ENCODE results near the gene CLCF1. TPM values are rescaled to one million over a fixed set of nuclear protein-coding genes. Genes with fewer than 3 reads are reported as not detected.

The CLCF1 gene
- polyA plus RNA-seq, 1 of the 3 experiments (the other 2 are of a cell fraction): 27.0 TPM

DNA sequence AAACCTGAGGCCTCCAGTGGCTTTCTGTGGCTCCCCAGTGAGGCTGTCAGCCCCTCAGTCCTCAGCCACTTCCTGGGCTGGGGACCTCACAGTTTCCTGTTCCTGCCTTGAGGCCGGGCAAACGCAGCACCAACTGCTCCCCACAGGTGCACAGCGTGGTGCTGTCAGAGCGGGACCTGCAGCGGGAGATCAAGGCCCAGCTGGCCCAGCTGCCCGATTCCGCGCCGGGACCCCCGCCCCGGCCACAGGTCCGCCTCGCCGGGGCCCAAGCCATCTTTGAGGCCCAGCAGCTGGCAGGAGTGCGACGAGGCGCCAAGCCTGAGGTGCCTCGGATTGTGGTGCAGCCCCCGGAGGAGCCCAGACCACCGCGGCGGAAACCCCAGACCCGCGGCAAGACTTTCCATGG, 35.9 kb upstream of the CLCF1 start:
- Histone ChIP-seq H3K4me3 (ENCODE audit: low read depth in 2 of 2, low read length in 1 of 2) (no peak overlapping the region), H3K4me1 (ENCODE audit: control insufficient read depth in 1 of 2, insufficient read depth in 2 of 2, low read depth in 1 of 2, low read length in 1 of 2) (no peaks in the 10 kb centered on the region; a peak in 1 of 4 replicates), H4K20me1 (ENCODE audit: insufficient read depth) (no peaks in the 10 kb centered on the region), H3K27me3 (ENCODE audit: insufficient read depth) (no peaks in the 10 kb centered on the region), H3K4me2 (no peak overlapping the region), H2AFZ (ENCODE audit: low read depth) (no peak overlapping the region), H3F3A (replicated peaks; ENCODE audit: insufficient read depth) (no peaks in the 10 kb centered on the region), H3K36me3 (replicated peaks in 1 of 2; ENCODE audit: control insufficient read depth in 1 of 2, insufficient read depth in 2 of 2, low read length in 1 of 2) (no peaks in the 10 kb centered on the region), H3K9ac (no peak overlapping the region), H3K79me2 (ENCODE audit: insufficient read depth) (no peaks in the 10 kb centered on the region), H3K27ac (ENCODE audit: low read depth in 2 of 2, low read length in 1 of 2) (no peak overlapping the region), H3K9me3 (no peaks in the 10 kb centered on the region), H3K9me2 (no peaks in the 10 kb centered on the region)
- WGBS (ENCODE audit: low lambda C conversion rate): 94% methylated on average over 9 of the region's 24 CpGs
- POLR2A ChIA-PET: no interaction called here
- no peak for DNase-seq
- TF ChIP-seq CHD2 (IDR thresholded peaks at IDR 0.05; ENCODE audit: low read length, partially characterized antibody) (no peak), GABPA (IDR thresholded peaks at IDR 0.05; ENCODE audit: low read depth) (no peak), RXRA (IDR thresholded peaks at IDR 0.05; ENCODE audit: borderline replicate concordance, low read depth) (no peak), JUND (IDR thresholded peaks at IDR 0.05) (no peak), MXI1 (IDR thresholded peaks at IDR 0.05; ENCODE audit: low read depth, low read length) (no peak), ELF1 (IDR thresholded peaks at IDR 0.05) (no peak), TEAD4 (IDR thresholded peaks at IDR 0.05; ENCODE audit: borderline replicate concordance, insufficient read depth) (no peak)
- TF ChIP-seq, protein P1, sequence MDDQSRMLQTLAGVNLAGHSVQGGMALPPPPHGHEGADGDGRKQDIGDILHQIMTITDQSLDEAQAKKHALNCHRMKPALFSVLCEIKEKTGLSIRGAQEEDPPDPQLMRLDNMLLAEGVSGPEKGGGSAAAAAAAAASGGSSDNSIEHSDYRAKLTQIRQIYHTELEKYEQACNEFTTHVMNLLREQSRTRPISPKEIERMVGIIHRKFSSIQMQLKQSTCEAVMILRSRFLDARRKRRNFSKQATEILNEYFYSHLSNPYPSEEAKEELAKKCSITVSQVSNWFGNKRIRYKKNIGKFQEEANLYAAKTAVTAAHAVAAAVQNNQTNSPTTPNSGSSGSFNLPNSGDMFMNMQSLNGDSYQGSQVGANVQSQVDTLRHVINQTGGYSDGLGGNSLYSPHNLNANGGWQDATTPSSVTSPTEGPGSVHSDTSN (IDR thresholded peaks at IDR 0.05): no peak
- CTCF ChIA-PET: no interaction called here

- Histone ChIP-seq H3K4me2 (no peak overlapping the region), H3K4me3 (ENCODE audit: low read depth in 2 of 2, low read length in 1 of 2) (no peak overlapping the region), H3K9me2 (no peaks in the 10 kb centered on the region), H3K36me3 (replicated peaks in 1 of 2; ENCODE audit: control insufficient read depth in 1 of 2, insufficient read depth in 2 of 2, low read length in 1 of 2) (no peaks in the 10 kb centered on the region), H3K9me3 (no peaks in the 10 kb centered on the region), H3K4me1 (ENCODE audit: control insufficient read depth in 1 of 2, insufficient read depth in 2 of 2, low read depth in 1 of 2, low read length in 1 of 2) (no peaks in the 10 kb centered on the region; a peak in 1 of 4 replicates), H3K79me2 (ENCODE audit: insufficient read depth) (no peaks in the 10 kb centered on the region), H3K27ac (ENCODE audit: low read depth in 2 of 2, low read length in 1 of 2) (no peak overlapping the region), H4K20me1 (ENCODE audit: insufficient read depth) (no peaks in the 10 kb centered on the region), H3K9ac (no peak overlapping the region), H2AFZ (ENCODE audit: low read depth) (no peak overlapping the region), H3F3A (replicated peaks; ENCODE audit: insufficient read depth) (no peaks in the 10 kb centered on the region), H3K27me3 (ENCODE audit: insufficient read depth) (no peaks in the 10 kb centered on the region)
- WGBS (ENCODE audit: low lambda C conversion rate): 75% methylated on average over 10 of the region's 18 CpGs
- DNase-seq: no peak
- ChIA-PET POLR2A (no interaction called here), CTCF (interaction anchor here (0.7 to 1.6 kb wide), 2 partner anchors 26 to 57 kb away, joined by 3 to 4 read pairs; no protein-coding TSS in a partner anchor)
- TF ChIP-seq RCOR1 (IDR thresholded peaks at IDR 0.05; ENCODE audit: low read length) (no peak), CHD2 (IDR thresholded peaks at IDR 0.05; ENCODE audit: low read length, partially characterized antibody) (no peak), GATA2 (CRISPR knock-in tag; IDR thresholded peaks at IDR 0.05) (no peak), POLR2AphosphoS5 (IDR thresholded peaks at IDR 0.05; ENCODE audit: low read depth, low read length) (no peak), JUND (IDR thresholded peaks at IDR 0.05) (no peak), FOSL2 (IDR thresholded peaks at IDR 0.05; ENCODE audit: borderline replicate concordance, low read depth) (no peak), YY1 (IDR thresholded peaks at IDR 0.05; ENCODE audit: low read depth) (no peak), TEAD4 (IDR thresholded peaks at IDR 0.05; ENCODE audit: borderline replicate concordance, insufficient read depth) (no peak), RFX5 (IDR thresholded peaks at IDR 0.05; ENCODE audit: low read length) (no peak), RXRA (IDR thresholded peaks at IDR 0.05; ENCODE audit: borderline replicate concordance, low read depth) (no peak)
- TF ChIP-seq, protein P2, sequence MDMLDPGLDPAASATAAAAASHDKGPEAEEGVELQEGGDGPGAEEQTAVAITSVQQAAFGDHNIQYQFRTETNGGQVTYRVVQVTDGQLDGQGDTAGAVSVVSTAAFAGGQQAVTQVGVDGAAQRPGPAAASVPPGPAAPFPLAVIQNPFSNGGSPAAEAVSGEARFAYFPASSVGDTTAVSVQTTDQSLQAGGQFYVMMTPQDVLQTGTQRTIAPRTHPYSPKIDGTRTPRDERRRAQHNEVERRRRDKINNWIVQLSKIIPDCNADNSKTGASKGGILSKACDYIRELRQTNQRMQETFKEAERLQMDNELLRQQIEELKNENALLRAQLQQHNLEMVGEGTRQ (IDR thresholded peaks at IDR 0.05; ENCODE audit: borderline replicate concordance, low read depth, low read length): no peak
- TF ChIP-seq, protein P3, sequence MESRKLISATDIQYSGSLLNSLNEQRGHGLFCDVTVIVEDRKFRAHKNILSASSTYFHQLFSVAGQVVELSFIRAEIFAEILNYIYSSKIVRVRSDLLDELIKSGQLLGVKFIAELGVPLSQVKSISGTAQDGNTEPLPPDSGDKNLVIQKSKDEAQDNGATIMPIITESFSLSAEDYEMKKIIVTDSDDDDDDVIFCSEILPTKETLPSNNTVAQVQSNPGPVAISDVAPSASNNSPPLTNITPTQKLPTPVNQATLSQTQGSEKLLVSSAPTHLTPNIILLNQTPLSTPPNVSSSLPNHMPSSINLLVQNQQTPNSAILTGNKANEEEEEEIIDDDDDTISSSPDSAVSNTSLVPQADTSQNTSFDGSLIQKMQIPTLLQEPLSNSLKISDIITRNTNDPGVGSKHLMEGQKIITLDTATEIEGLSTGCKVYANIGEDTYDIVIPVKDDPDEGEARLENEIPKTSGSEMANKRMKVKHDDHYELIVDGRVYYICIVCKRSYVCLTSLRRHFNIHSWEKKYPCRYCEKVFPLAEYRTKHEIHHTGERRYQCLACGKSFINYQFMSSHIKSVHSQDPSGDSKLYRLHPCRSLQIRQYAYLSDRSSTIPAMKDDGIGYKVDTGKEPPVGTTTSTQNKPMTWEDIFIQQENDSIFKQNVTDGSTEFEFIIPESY (IDR thresholded peaks at IDR 0.05; ENCODE audit: borderline replicate concordance, low read depth): no peak
- TF ChIP-seq, protein P4, sequence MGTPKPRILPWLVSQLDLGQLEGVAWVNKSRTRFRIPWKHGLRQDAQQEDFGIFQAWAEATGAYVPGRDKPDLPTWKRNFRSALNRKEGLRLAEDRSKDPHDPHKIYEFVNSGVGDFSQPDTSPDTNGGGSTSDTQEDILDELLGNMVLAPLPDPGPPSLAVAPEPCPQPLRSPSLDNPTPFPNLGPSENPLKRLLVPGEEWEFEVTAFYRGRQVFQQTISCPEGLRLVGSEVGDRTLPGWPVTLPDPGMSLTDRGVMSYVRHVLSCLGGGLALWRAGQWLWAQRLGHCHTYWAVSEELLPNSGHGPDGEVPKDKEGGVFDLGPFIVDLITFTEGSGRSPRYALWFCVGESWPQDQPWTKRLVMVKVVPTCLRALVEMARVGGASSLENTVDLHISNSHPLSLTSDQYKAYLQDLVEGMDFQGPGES (IDR thresholded peaks at IDR 0.05; ENCODE audit: low read depth, low read length): no peak
- TF ChIP-seq, protein P5, sequence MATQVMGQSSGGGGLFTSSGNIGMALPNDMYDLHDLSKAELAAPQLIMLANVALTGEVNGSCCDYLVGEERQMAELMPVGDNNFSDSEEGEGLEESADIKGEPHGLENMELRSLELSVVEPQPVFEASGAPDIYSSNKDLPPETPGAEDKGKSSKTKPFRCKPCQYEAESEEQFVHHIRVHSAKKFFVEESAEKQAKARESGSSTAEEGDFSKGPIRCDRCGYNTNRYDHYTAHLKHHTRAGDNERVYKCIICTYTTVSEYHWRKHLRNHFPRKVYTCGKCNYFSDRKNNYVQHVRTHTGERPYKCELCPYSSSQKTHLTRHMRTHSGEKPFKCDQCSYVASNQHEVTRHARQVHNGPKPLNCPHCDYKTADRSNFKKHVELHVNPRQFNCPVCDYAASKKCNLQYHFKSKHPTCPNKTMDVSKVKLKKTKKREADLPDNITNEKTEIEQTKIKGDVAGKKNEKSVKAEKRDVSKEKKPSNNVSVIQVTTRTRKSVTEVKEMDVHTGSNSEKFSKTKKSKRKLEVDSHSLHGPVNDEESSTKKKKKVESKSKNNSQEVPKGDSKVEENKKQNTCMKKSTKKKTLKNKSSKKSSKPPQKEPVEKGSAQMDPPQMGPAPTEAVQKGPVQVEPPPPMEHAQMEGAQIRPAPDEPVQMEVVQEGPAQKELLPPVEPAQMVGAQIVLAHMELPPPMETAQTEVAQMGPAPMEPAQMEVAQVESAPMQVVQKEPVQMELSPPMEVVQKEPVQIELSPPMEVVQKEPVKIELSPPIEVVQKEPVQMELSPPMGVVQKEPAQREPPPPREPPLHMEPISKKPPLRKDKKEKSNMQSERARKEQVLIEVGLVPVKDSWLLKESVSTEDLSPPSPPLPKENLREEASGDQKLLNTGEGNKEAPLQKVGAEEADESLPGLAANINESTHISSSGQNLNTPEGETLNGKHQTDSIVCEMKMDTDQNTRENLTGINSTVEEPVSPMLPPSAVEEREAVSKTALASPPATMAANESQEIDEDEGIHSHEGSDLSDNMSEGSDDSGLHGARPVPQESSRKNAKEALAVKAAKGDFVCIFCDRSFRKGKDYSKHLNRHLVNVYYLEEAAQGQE (IDR thresholded peaks at IDR 0.05; ENCODE audit: low read depth, low read length): no peak
These were observed 35.2 kb upstream of the CLCF1 start for GRCh38 chr11:67408437-67409200.
